DND-41 (cell line): ENCODE measurements around the gene DYNC1I1.

Experiments used
- ATAC-seq: fragments of 200-7000 bp; cut with Tn5 transposase; 3 replicates; pipeline ENCODE4 v1.9.1; 2021; ENCODE audit warnings: low read depth; ENCODE audit not compliant: insufficient read depth
- DNase-seq: peaks from one replicate; pipeline ENCODE4 v3.0.0-alpha.2; 2020
- H2AFZ ChIP-seq: 2 replicates; pipeline ENCODE4 v1.6.0; 2012; ENCODE audit warnings: low read depth, low read length
- H3K27ac ChIP-seq: 2 replicates; pipeline ENCODE4 v1.5.1; 2012; ENCODE audit warnings: low read length, inconsistent platforms
- H3K27me3 ChIP-seq: fragments of 200-600 bp; sonication (generic); 2 replicates; pipeline ENCODE4 v1.6.0; 2012; ENCODE audit warnings: low read length, mild to moderate bottlenecking, inconsistent platforms; ENCODE audit not compliant: insufficient read depth, poor library complexity
- H3K36me3 ChIP-seq: 2 replicates; pipeline ENCODE4 v1.5.1; 2012; ENCODE audit warnings: low read length, inconsistent platforms; ENCODE audit not compliant: insufficient read depth
- H3K4me1 ChIP-seq: 2 replicates; pipeline ENCODE4 v1.5.1; 2012; ENCODE audit warnings: mild to moderate bottlenecking, low read length; ENCODE audit not compliant: insufficient read depth
- H3K4me2 ChIP-seq: 2 replicates; pipeline ENCODE4 v1.6.0; 2012; ENCODE audit warnings: mild to moderate bottlenecking, moderate library complexity, low read length, inconsistent platforms; ENCODE audit not compliant: insufficient read depth
- H3K4me3 ChIP-seq, 2 experiments: fragments of 200-600 bp in 1 of 2; shearing (Covaris generic) in 1 of 2; 2 replicates each; pipeline ENCODE4 v1.5.1; 2012 to 2016; ENCODE audit warnings: inconsistent platforms in 2 of 2, low read length in 2 of 2, mild to moderate bottlenecking in 2 of 2, low read depth in 1 of 2, moderate library complexity in 1 of 2
- H3K79me2 ChIP-seq: 2 replicates; pipeline ENCODE4 v1.6.0; 2012; ENCODE audit warnings: low read length, inconsistent platforms; ENCODE audit not compliant: insufficient read depth
- H3K9ac ChIP-seq: 2 replicates; pipeline ENCODE4 v1.6.0; 2012; ENCODE audit warnings: low read depth, mild to moderate bottlenecking, inconsistent platforms, low read length, moderate library complexity
- H3K9me3 ChIP-seq: 2 replicates; pipeline ENCODE4 v1.5.1; 2012; ENCODE audit warnings: low read length, moderate library complexity, mild to moderate bottlenecking, inconsistent platforms; ENCODE audit not compliant: insufficient read depth, severe bottlenecking
- H4K20me1 ChIP-seq: 2 replicates; pipeline ENCODE4 v1.6.0; 2012; ENCODE audit warnings: low read length; ENCODE audit not compliant: insufficient read depth
- EZH2 ChIP-seq: IDR thresholded peaks from 3 replicates; pipeline ENCODE4 v1.6.1; 2012; ENCODE audit warnings: borderline replicate concordance, low read depth, mild to moderate bottlenecking, moderate library complexity, low read length, inconsistent platforms; ENCODE audit not compliant: severe bottlenecking
- TF ChIP-seq, protein P1 (sequence below): IDR thresholded peaks from 2 replicates; pipeline ENCODE4 v1.5.1; 2012; ENCODE audit warnings: borderline replicate concordance, low read length, moderate library complexity, mild to moderate bottlenecking; ENCODE audit not compliant: poor library complexity, severe bottlenecking; ENCODE audit errors: extremely low read depth

DYNC1I1 gene

GRCh38 chr7:95780665-95781064, 8.3 kb downstream of the DYNC1I1 start:
- Histone ChIP-seq H3K36me3 (no peaks in the 10 kb centered on the region), H3K4me1 (no peaks in the 10 kb centered on the region), H3K9me3 (no peaks in the 10 kb centered on the region), H3K4me2 (no peak overlapping the region), H3K4me3 (no peak overlapping the region), H3K27me3 (no peaks in the 10 kb centered on the region), H3K9ac (no peak overlapping the region), H3K27ac (no peak overlapping the region), H3K79me2 (no peaks in the 10 kb centered on the region), H4K20me1 (no peaks in the 10 kb centered on the region), H2AFZ (no peak overlapping the region)
- no peak for ATAC-seq
- TF ChIP-seq, protein P1, sequence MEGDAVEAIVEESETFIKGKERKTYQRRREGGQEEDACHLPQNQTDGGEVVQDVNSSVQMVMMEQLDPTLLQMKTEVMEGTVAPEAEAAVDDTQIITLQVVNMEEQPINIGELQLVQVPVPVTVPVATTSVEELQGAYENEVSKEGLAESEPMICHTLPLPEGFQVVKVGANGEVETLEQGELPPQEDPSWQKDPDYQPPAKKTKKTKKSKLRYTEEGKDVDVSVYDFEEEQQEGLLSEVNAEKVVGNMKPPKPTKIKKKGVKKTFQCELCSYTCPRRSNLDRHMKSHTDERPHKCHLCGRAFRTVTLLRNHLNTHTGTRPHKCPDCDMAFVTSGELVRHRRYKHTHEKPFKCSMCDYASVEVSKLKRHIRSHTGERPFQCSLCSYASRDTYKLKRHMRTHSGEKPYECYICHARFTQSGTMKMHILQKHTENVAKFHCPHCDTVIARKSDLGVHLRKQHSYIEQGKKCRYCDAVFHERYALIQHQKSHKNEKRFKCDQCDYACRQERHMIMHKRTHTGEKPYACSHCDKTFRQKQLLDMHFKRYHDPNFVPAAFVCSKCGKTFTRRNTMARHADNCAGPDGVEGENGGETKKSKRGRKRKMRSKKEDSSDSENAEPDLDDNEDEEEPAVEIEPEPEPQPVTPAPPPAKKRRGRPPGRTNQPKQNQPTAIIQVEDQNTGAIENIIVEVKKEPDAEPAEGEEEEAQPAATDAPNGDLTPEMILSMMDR = no peak
- TF ChIP-seq EZH2 = no peak
- no peak for DNase-seq

GRCh38 chr7:95781961-95782586, 9.7 kb downstream of the DYNC1I1 start:
- no peak overlapping the region for H2AFZ ChIP-seq
- H4K20me1 ChIP-seq = no peaks in the 10 kb centered on the region
- TF ChIP-seq, protein P1 = no peak
- no peak for TF ChIP-seq EZH2
- DNase-seq = no peak
- H3K9me3 ChIP-seq = no peaks in the 10 kb centered on the region
- no peaks in the 10 kb centered on the region for H3K36me3 ChIP-seq
- H3K27me3 ChIP-seq = no peaks in the 10 kb centered on the region
- no peak for ATAC-seq
- H3K4me3 ChIP-seq = no peak overlapping the region
- H3K79me2 ChIP-seq = no peaks in the 10 kb centered on the region
- H3K9ac ChIP-seq = no peak overlapping the region
- no peaks in the 10 kb centered on the region for H3K4me1 ChIP-seq
- no peak overlapping the region for H3K27ac ChIP-seq
- no peak overlapping the region for H3K4me2 ChIP-seq

GRCh38 chr7:95784796-95785195, 12.4 kb downstream of the DYNC1I1 start:
- DNase-seq (no peak), ATAC-seq (no peak)
- TF ChIP-seq, protein P1 = no peak
- no peak for TF ChIP-seq EZH2

More at GRCh38 chr7:95784796-95785195, 12.4 kb downstream of the DYNC1I1 start:
- H3K36me3 ChIP-seq = no peaks in the 10 kb centered on the region
- no peaks in the 10 kb centered on the region for H3K79me2 ChIP-seq
- H3K4me2 ChIP-seq = no peak overlapping the region
- no peaks in the 10 kb centered on the region for H4K20me1 ChIP-seq
- no peaks in the 10 kb centered on the region for H3K9me3 ChIP-seq
- H3K9ac ChIP-seq = no peak overlapping the region
- H3K4me1 ChIP-seq = no peaks in the 10 kb centered on the region
- no peak overlapping the region for H3K4me3 ChIP-seq
- H2AFZ ChIP-seq = no peak overlapping the region
- H3K27ac ChIP-seq = no peak overlapping the region
- H3K27me3 ChIP-seq = no peaks in the 10 kb centered on the region
